ENCODE results near the gene KIAA1217.

KIAA1217 gene

GRCh38 chr10:24223341-24223740 lies 14.4 kb downstream of the KIAA1217 start:
- peaks cover 0 to 5% of the 10 kb centered on the region in 2 experiments; a peak in 2 of 3 replicates for H3K36me3 ChIP-seq (ENCODE audit: control insufficient read depth in 2 of 2, insufficient read depth in 1 of 2, low read length in 2 of 2)
- H3K4me3 ChIP-seq (ENCODE audit: low read depth, low read length) = no peak overlapping the region
- ChIA-PET CTCF (interaction anchor here (1.3 to 1.8 kb wide), 2 partner anchors 136 to 295 kb away, joined by 3 to 4 read pairs; no protein-coding TSS in a partner anchor), POLR2A (no interaction called here)
- H3K27ac ChIP-seq (ENCODE audit: extremely low read depth, low read depth, low read length) = no peak overlapping the region
- no peaks in the 10 kb centered on the region for H3K9me3 ChIP-seq (ENCODE audit: control insufficient read depth, insufficient read depth, low read depth, low read length)
- TF ChIP-seq ZNF791 (tag by site-specific recombination; IDR thresholded peaks at IDR 0.05) (no peak), ZNF18 (tag by site-specific recombination; IDR thresholded peaks at IDR 0.05) (no peak), ZNF843 (tag by site-specific recombination; IDR thresholded peaks at IDR 0.05) (no peak), BCL11A (tag by site-specific recombination; IDR thresholded peaks at IDR 0.05; ENCODE audit: low read depth) (no peak), ZNF585B (tag by site-specific recombination; IDR thresholded peaks at IDR 0.05) (peak; percentile 85)
- H3K4me1 ChIP-seq (ENCODE audit: control insufficient read depth, insufficient read depth, low read length) = no peaks in the 10 kb centered on the region

- no peaks in the 10 kb centered on the region for H3K4me1 ChIP-seq (ENCODE audit: control insufficient read depth, insufficient read depth, low read length)
- ChIA-PET CTCF (interaction anchor here (0.6 to 1.3 kb wide), 2 partner anchors 86 to 294 kb away, joined by 3 read pairs; no protein-coding TSS in a partner anchor), POLR2A (no interaction called here)
- peaks cover 0 to 5% of the 10 kb centered on the region in 2 experiments; a peak in 2 of 3 replicates for H3K36me3 ChIP-seq (ENCODE audit: control insufficient read depth in 2 of 2, insufficient read depth in 1 of 2, low read length in 2 of 2)
- H3K27ac ChIP-seq (ENCODE audit: extremely low read depth, low read depth, low read length) = no peak overlapping the region
- no peak for TF ChIP-seq ZNF837 (tag by site-specific recombination; IDR thresholded peaks at IDR 0.05)
- no peak for TF ChIP-seq ELK4 (IDR thresholded peaks at IDR 0.05; ENCODE audit: borderline replicate concordance, low read depth, low read length)
- TF ChIP-seq GLI4 (tag by site-specific recombination; IDR thresholded peaks at IDR 0.05) = no peak
- TF ChIP-seq ZNF530 (tag by site-specific recombination; IDR thresholded peaks at IDR 0.05; ENCODE audit: low read depth) = no peak
- TF ChIP-seq ATF2 (tag by site-specific recombination; IDR thresholded peaks at IDR 0.05; ENCODE audit: low read depth) = no peak
- no peak overlapping the region for H3K4me3 ChIP-seq (ENCODE audit: low read depth, low read length)
- H3K9me3 ChIP-seq (ENCODE audit: control insufficient read depth, insufficient read depth, low read depth, low read length) = no peaks in the 10 kb centered on the region
Observed at GRCh38 chr10:24223953-24224352, 15.0 kb downstream of the KIAA1217 start.

- no peaks in the 10 kb centered on the region for H3K4me1 ChIP-seq (ENCODE audit: control insufficient read depth, insufficient read depth, low read length)
- TF ChIP-seq ZFP69B (tag by site-specific recombination; IDR thresholded peaks at IDR 0.05) = no peak
- TF ChIP-seq ZNF10 (tag by site-specific recombination; IDR thresholded peaks at IDR 0.05) = no peak
- no peak for TF ChIP-seq ZNF629 (tag by site-specific recombination; IDR thresholded peaks at IDR 0.05)
- no peak for TF ChIP-seq ZBTB7A (tag by site-specific recombination; IDR thresholded peaks at IDR 0.05; ENCODE audit: low read depth)
- TF ChIP-seq ZNF623 (tag by site-specific recombination; IDR thresholded peaks at IDR 0.05) = no peak
- no peak for TF ChIP-seq ZNF776 (tag by site-specific recombination; IDR thresholded peaks at IDR 0.05; ENCODE audit: borderline replicate concordance)
- no peak for TF ChIP-seq ZNF626 (tag by site-specific recombination; IDR thresholded peaks at IDR 0.05)
- no peak for TF ChIP-seq SETDB1 (IDR thresholded peaks at IDR 0.05; ENCODE audit: insufficient read length, low read length)
- TF ChIP-seq HIC1 (tag by site-specific recombination; IDR thresholded peaks at IDR 0.05) = no peak
- no peak for TF ChIP-seq ZNF398 (tag by site-specific recombination; IDR thresholded peaks at IDR 0.05)
- TF ChIP-seq ZNF175 (tag by site-specific recombination; IDR thresholded peaks at IDR 0.05) = no peak
- TF ChIP-seq ZNF558 (tag by site-specific recombination; IDR thresholded peaks at IDR 0.05) = no peak
- no peak for TF ChIP-seq ZNF792 (tag by site-specific recombination; IDR thresholded peaks at IDR 0.05)
- H3K9me3 ChIP-seq (ENCODE audit: control insufficient read depth, insufficient read depth, low read depth, low read length) = no peaks in the 10 kb centered on the region
- H3K27ac ChIP-seq (ENCODE audit: extremely low read depth, low read depth, low read length) = no peak overlapping the region
- ChIA-PET POLR2A (no interaction called here), CTCF (interaction anchor here (0.5 kb wide), 1 partner anchor 19 kb away, joined by 3 read pairs; no protein-coding TSS in a partner anchor)
- H3K4me3 ChIP-seq (ENCODE audit: low read depth, low read length) = no peak overlapping the region
- H3K36me3 ChIP-seq (ENCODE audit: control insufficient read depth in 2 of 2, insufficient read depth in 1 of 2, low read length in 2 of 2) = no peaks in the 10 kb centered on the region; a peak in 1 of 3 replicates
Observed at GRCh38 chr10:24228642-24229041, 19.7 kb downstream of the KIAA1217 start.
